ENCODE measurements around the gene UNC119. TPM values are rescaled to one million over a fixed set of nuclear protein-coding genes. Genes with fewer than 3 reads are reported as not detected.

Gene UNC119
- polyA plus RNA-seq, 1 donor (not counting 4 experiments of a cell fraction or from before 2014, with no cell fraction given): 60.0 TPM

- Histone ChIP-seq H3K4me1 (ENCODE audit: control insufficient read depth, extremely low read depth, insufficient read depth, low read length) (peaks cover 21% of the 10 kb centered on the region), H3K4me2 (ENCODE audit: control insufficient read depth, extremely low read depth, insufficient read depth, low read depth, low read length) (no peak overlapping the region), H2AFZ (ENCODE audit: control insufficient read depth, low read length) (no peak overlapping the region), H3K27me3 (ENCODE audit: control insufficient read depth, extremely low read depth, insufficient read depth, low read length) (no peaks in the 10 kb centered on the region), H3K27ac (ENCODE audit: control insufficient read depth, insufficient read depth, low read length) (no peak overlapping the region), H3K9me3 (ENCODE audit: control insufficient read depth, low read depth, low read length) (no peaks in the 10 kb centered on the region), H3K9ac (ENCODE audit: control insufficient read depth, extremely low read depth, insufficient read depth, low read length) (no peak overlapping the region), H3K36me3 (ENCODE audit: control insufficient read depth in 2 of 2, extremely low read depth in 1 of 2, insufficient read depth in 2 of 2, low read length in 2 of 2) (peaks cover 5 to 13% of the 10 kb centered on the region in 2 experiments), H3K4me3 (ENCODE audit: control insufficient read depth in 2 of 3, extremely low read depth in 1 of 3, insufficient read depth in 2 of 3, low read depth in 1 of 3, low read length in 3 of 3) (no peak overlapping the region), H3K79me2 (ENCODE audit: control insufficient read depth, insufficient read depth, low read length) (peaks cover 13% of the 10 kb centered on the region), H4K20me1 (ENCODE audit: control insufficient read depth, extremely low read depth, insufficient read depth, low read length) (no peaks in the 10 kb centered on the region), H3K9me1 (ENCODE audit: control insufficient read depth, extremely low read depth, insufficient read depth, low read length) (no peaks in the 10 kb centered on the region)
- no peak for FAIRE-seq
- no peak for TF ChIP-seq EZH2 (IDR thresholded peaks at IDR 0.05; ENCODE audit: low read length)
- no peak for TF ChIP-seq CTCF (optimal IDR thresholded peaks at IDR 0.05 in 1 of 3, IDR thresholded peaks at IDR 0.05 in 1 of 3, conservative IDR thresholded peaks at IDR 0.05 in 1 of 3; ENCODE audit: extremely low read depth in 1 of 3, insufficient read depth in 2 of 3, low read length in 3 of 3)
- dilution Hi-C loops (cut with MboI; ENCODE audit: extremely low pct_ligation_motif_present, low sequenced_read_pairs): no loop called here
- DNase-seq (ENCODE audit: low read depth, low spot score): no peak
These were observed 20.6 kb upstream of the UNC119 start for GRCh38 chr17:28573040-28573380.

DNA sequence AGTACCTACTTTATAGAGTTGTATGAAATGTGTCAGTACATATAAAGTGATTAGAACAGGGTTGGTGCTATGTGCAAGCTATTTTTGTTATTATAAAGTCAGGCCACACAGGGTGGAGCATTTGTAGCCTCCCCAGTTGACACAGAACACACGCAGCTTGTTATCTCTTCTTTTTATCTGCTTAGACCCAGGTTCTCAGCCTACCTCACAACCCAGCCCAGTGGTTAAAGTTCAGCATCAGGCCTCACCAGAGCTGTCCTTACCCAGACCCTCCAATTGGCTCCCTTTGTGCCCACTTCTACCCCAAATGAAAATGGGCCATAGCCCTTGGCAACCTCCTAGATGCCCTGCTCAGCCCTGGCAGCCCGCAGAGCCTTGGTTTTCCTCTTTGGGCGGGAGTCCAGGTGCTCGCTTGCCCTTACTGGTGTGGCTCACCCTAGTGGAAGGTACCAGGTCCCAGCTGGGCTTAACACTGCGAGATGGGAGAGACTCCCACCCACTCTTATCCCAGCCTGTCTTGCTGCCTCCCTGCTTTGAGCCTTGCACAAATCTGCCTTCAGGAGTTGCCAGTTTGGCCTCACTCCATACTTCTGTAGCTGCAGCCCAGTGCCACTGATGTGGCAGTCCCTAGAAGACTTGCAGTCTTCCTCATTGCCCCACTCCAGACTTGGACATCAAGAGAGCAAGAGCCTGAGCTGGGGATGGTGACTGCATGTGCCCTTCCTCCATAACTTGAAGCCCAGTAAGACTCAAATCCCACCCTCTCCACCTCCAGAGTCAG lies 20.0 kb upstream of the UNC119 start:
- TF ChIP-seq CTCF (optimal IDR thresholded peaks at IDR 0.05 in 1 of 3, IDR thresholded peaks at IDR 0.05 in 1 of 3, conservative IDR thresholded peaks at IDR 0.05 in 1 of 3; ENCODE audit: extremely low read depth in 1 of 3, insufficient read depth in 2 of 3, low read length in 3 of 3): no peak
- no peak for TF ChIP-seq EZH2 (IDR thresholded peaks at IDR 0.05; ENCODE audit: low read length)
- Histone ChIP-seq H3K4me3 (ENCODE audit: control insufficient read depth in 2 of 3, extremely low read depth in 1 of 3, insufficient read depth in 2 of 3, low read depth in 1 of 3, low read length in 3 of 3) (no peak overlapping the region), H4K20me1 (ENCODE audit: control insufficient read depth, extremely low read depth, insufficient read depth, low read length) (no peaks in the 10 kb centered on the region), H3K27me3 (ENCODE audit: control insufficient read depth, extremely low read depth, insufficient read depth, low read length) (no peaks in the 10 kb centered on the region), H3K9me3 (ENCODE audit: control insufficient read depth, low read depth, low read length) (no peaks in the 10 kb centered on the region), H2AFZ (ENCODE audit: control insufficient read depth, low read length) (no peak overlapping the region), H3K9ac (ENCODE audit: control insufficient read depth, extremely low read depth, insufficient read depth, low read length) (no peak overlapping the region), H3K27ac (ENCODE audit: control insufficient read depth, insufficient read depth, low read length) (no peak overlapping the region), H3K79me2 (ENCODE audit: control insufficient read depth, insufficient read depth, low read length) (peaks cover 13% of the 10 kb centered on the region), H3K4me2 (ENCODE audit: control insufficient read depth, extremely low read depth, insufficient read depth, low read depth, low read length) (peak overlapping the region; percentile 72), H3K36me3 (ENCODE audit: control insufficient read depth in 2 of 2, extremely low read depth in 1 of 2, insufficient read depth in 2 of 2, low read length in 2 of 2) (peaks cover 8 to 12% of the 10 kb centered on the region in 2 experiments), H3K4me1 (ENCODE audit: control insufficient read depth, extremely low read depth, insufficient read depth, low read length) (peaks cover 21% of the 10 kb centered on the region), H3K9me1 (ENCODE audit: control insufficient read depth, extremely low read depth, insufficient read depth, low read length) (no peaks in the 10 kb centered on the region)
- FAIRE-seq (no peak), DNase-seq (ENCODE audit: low read depth, low spot score) (no peak)
- dilution Hi-C loops (cut with MboI; ENCODE audit: extremely low pct_ligation_motif_present, low sequenced_read_pairs): no loop called here
